ENCODE data around the gene ATP6V1G3.

The ATP6V1G3 gene

GRCh38 chr1:198563583-198563982 is 23.1 kb upstream of the ATP6V1G3 start:
- Histone ChIP-seq H3K4me1 (ENCODE audit: control insufficient read depth in 5 of 5, insufficient read depth in 5 of 5, low read length in 5 of 5) (peaks cover 0 to 3% (median 0%) of the 10 kb centered on the region in 5 donors), H3K27ac (ENCODE audit: low read depth, low read length) (no peak overlapping the region), H3K9ac (ENCODE audit: low read length in 5 of 5) (no peak overlapping the region), H3K9me3 (ENCODE audit: control insufficient read depth in 5 of 5, low read length in 5 of 5) (no peaks in the 10 kb centered on the region), H3K4me3 (ENCODE audit: low read depth in 1 of 5, low read length in 5 of 5) (no peak overlapping the region), H3K27me3 (ENCODE audit: control insufficient read depth in 5 of 5, insufficient read depth in 4 of 5, low read length in 5 of 5) (no peaks in the 10 kb centered on the region), H3K36me3 (ENCODE audit: control insufficient read depth in 5 of 5, insufficient read depth in 5 of 5, low read length in 5 of 5) (no peaks in the 10 kb centered on the region)

DNA sequence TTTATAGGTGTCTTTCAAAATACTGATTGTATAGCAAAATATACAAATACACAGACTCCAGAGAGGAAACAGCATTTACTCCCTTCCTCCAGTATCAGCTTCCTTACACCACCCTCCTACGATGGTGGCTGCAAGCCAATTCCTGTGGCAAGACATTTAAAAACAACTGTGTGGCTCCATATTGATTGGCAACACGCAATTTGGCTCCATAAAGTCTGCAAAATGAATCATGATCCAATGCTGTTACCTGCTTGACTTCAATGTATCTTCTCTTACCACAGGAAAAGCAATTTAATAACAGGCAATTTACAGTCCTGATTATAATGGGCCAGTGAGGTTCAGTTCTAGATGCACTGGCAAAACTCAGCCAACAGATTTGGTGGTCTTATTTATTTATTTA is 19.7 kb upstream of the ATP6V1G3 start:
- Histone ChIP-seq H3K9me3 (ENCODE audit: control insufficient read depth in 5 of 5, low read length in 5 of 5) (no peaks in the 10 kb centered on the region), H3K27me3 (ENCODE audit: control insufficient read depth in 5 of 5, insufficient read depth in 4 of 5, low read length in 5 of 5) (no peaks in the 10 kb centered on the region), H3K36me3 (ENCODE audit: control insufficient read depth in 5 of 5, insufficient read depth in 5 of 5, low read length in 5 of 5) (no peaks in the 10 kb centered on the region), H3K4me3 (ENCODE audit: low read depth in 1 of 5, low read length in 5 of 5) (no peak overlapping the region), H3K4me1 (ENCODE audit: control insufficient read depth in 5 of 5, insufficient read depth in 5 of 5, low read length in 5 of 5) (peaks cover 0 to 4% (median 0%) of the 10 kb centered on the region in 5 donors), H3K9ac (ENCODE audit: low read length in 5 of 5) (no peak overlapping the region), H3K27ac (ENCODE audit: low read depth, low read length) (no peak overlapping the region)

GRCh38 chr1:198559362-198559761 is 18.9 kb upstream of the ATP6V1G3 start:
- H3K4me3 ChIP-seq (ENCODE audit: low read depth in 1 of 5, low read length in 5 of 5), result no peak overlapping the region

DNA sequence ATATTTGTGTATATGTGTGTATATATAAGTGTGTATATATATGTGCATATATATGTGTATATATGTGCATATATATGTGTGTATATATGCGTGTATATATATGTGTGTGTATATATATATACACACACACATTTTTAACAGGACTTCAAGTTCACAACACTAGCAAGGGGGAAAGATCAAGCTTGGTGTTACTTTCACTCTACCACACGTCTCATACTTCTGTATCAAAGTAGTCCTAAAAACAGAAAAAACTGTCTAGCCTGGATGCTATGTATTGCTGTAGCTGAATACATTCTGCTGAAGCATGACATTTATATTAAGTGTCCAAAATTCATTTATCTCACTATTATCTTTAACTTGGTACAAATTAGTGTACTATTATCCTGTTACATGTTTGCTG is 17.9 kb upstream of the ATP6V1G3 start:
- H3K36me3 ChIP-seq (ENCODE audit: control insufficient read depth in 5 of 5, insufficient read depth in 5 of 5, low read length in 5 of 5), result no peaks in the 10 kb centered on the region
- no peaks in the 10 kb centered on the region for H3K9me3 ChIP-seq (ENCODE audit: control insufficient read depth in 5 of 5, low read length in 5 of 5)
- H3K4me3 ChIP-seq (ENCODE audit: low read depth in 1 of 5, low read length in 5 of 5), result no peak overlapping the region
- H3K27ac ChIP-seq (ENCODE audit: low read depth, low read length), result no peak overlapping the region
- H3K27me3 ChIP-seq (ENCODE audit: control insufficient read depth in 5 of 5, insufficient read depth in 4 of 5, low read length in 5 of 5), result no peaks in the 10 kb centered on the region
- peaks cover 0 to 4% (median 0%) of the 10 kb centered on the region in 5 donors for H3K4me1 ChIP-seq (ENCODE audit: control insufficient read depth in 5 of 5, insufficient read depth in 5 of 5, low read length in 5 of 5)
- H3K9ac ChIP-seq (ENCODE audit: low read length in 5 of 5), result no peak overlapping the region

More at GRCh38 chr1:198559362-198559761, 18.9 kb upstream of the ATP6V1G3 start:
- Histone ChIP-seq H3K9me3 (ENCODE audit: control insufficient read depth in 5 of 5, low read length in 5 of 5) (no peaks in the 10 kb centered on the region), H3K27ac (ENCODE audit: low read depth, low read length) (no peak overlapping the region), H3K9ac (ENCODE audit: low read length in 5 of 5) (no peak overlapping the region), H3K4me1 (ENCODE audit: control insufficient read depth in 5 of 5, insufficient read depth in 5 of 5, low read length in 5 of 5) (peaks cover 0 to 4% (median 0%) of the 10 kb centered on the region in 5 donors), H3K36me3 (ENCODE audit: control insufficient read depth in 5 of 5, insufficient read depth in 5 of 5, low read length in 5 of 5) (no peaks in the 10 kb centered on the region), H3K27me3 (ENCODE audit: control insufficient read depth in 5 of 5, insufficient read depth in 4 of 5, low read length in 5 of 5) (no peaks in the 10 kb centered on the region)

DNA sequence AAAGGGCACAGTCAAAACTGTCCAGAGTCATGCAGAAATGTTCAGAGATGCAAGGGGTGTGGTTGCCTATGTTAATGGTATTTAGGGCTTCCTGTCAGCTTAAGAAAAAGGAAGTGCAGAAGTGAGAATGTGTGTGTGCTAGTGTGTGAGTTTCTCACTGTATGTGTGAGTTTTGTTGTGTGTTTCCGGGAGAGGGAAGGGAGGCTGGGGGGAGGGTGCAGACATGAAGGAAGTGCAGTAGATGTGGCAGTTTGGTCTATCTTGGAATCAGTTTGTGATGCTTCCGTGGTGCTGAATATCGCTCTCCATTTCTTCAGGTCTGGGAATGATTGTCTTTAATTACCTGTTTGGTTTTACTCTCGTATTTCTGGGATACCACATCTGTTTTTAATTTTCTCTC is 16.5 kb upstream of the ATP6V1G3 start:
- Histone ChIP-seq H3K4me1 (ENCODE audit: control insufficient read depth in 5 of 5, insufficient read depth in 5 of 5, low read length in 5 of 5) (peaks cover 0 to 4% (median 0%) of the 10 kb centered on the region in 5 donors), H3K27me3 (ENCODE audit: control insufficient read depth in 5 of 5, insufficient read depth in 4 of 5, low read length in 5 of 5) (no peaks in the 10 kb centered on the region), H3K36me3 (ENCODE audit: control insufficient read depth in 5 of 5, insufficient read depth in 5 of 5, low read length in 5 of 5) (no peaks in the 10 kb centered on the region), H3K4me3 (ENCODE audit: low read depth in 1 of 5, low read length in 5 of 5) (no peak overlapping the region), H3K9ac (ENCODE audit: low read length in 5 of 5) (no peak overlapping the region), H3K9me3 (ENCODE audit: control insufficient read depth in 5 of 5, low read length in 5 of 5) (no peaks in the 10 kb centered on the region), H3K27ac (ENCODE audit: low read depth, low read length) (no peak overlapping the region)

GRCh38 chr1:198552668-198553416 is 12.4 kb upstream of the ATP6V1G3 start:
- H3K27ac ChIP-seq (ENCODE audit: low read depth, low read length), result no peak overlapping the region
- H3K9me3 ChIP-seq (ENCODE audit: control insufficient read depth in 5 of 5, low read length in 5 of 5), result no peaks in the 10 kb centered on the region
- H3K4me1 ChIP-seq (ENCODE audit: control insufficient read depth in 5 of 5, insufficient read depth in 5 of 5, low read length in 5 of 5), result peaks cover 0 to 8% (median 0%) of the 10 kb centered on the region in 5 donors
- no peak overlapping the region for H3K9ac ChIP-seq (ENCODE audit: low read length in 5 of 5)
- H3K36me3 ChIP-seq (ENCODE audit: control insufficient read depth in 5 of 5, insufficient read depth in 5 of 5, low read length in 5 of 5), result no peaks in the 10 kb centered on the region
- no peaks in the 10 kb centered on the region for H3K27me3 ChIP-seq (ENCODE audit: control insufficient read depth in 5 of 5, insufficient read depth in 4 of 5, low read length in 5 of 5)
- H3K4me3 ChIP-seq (ENCODE audit: low read depth in 1 of 5, low read length in 5 of 5), result no peak overlapping the region

- no peak overlapping the region for H3K27ac ChIP-seq (ENCODE audit: low read depth, low read length)
- no peaks in the 10 kb centered on the region for H3K36me3 ChIP-seq (ENCODE audit: control insufficient read depth in 5 of 5, insufficient read depth in 5 of 5, low read length in 5 of 5)
- H3K4me1 ChIP-seq (ENCODE audit: control insufficient read depth in 5 of 5, insufficient read depth in 5 of 5, low read length in 5 of 5), result peaks cover 0 to 5% (median 0%) of the 10 kb centered on the region in 5 donors
- no peak overlapping the region for H3K4me3 ChIP-seq (ENCODE audit: low read depth in 1 of 5, low read length in 5 of 5)
- H3K9me3 ChIP-seq (ENCODE audit: control insufficient read depth in 5 of 5, low read length in 5 of 5), result no peaks in the 10 kb centered on the region
- H3K9ac ChIP-seq (ENCODE audit: low read length in 5 of 5), result no peak overlapping the region
- H3K27me3 ChIP-seq (ENCODE audit: control insufficient read depth in 5 of 5, insufficient read depth in 4 of 5, low read length in 5 of 5), result no peaks in the 10 kb centered on the region
Measured at GRCh38 chr1:198550941-198551524, 10.6 kb upstream of the ATP6V1G3 start.

DNA sequence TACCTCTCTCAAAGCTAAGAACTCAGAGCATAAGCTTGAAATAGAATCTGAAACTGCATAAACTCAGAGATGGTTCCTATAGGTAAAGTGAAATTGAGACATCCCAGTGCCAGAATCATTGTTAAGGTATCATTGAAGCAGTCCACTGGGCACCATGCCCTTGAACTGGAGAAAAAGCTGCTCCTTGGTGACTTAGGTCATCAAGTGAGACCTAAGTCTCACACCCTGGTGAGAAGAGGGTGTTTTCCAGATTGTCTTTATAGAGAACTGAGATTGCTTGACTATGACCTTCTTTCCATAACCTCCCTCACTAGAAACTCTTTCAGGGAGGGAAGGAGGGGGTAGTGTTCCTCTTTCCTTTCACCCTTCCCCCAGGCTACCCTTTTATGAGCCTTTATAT is 9.4 kb upstream of the ATP6V1G3 start:
- no peaks in the 10 kb centered on the region for H3K36me3 ChIP-seq (ENCODE audit: control insufficient read depth in 5 of 5, insufficient read depth in 5 of 5, low read length in 5 of 5)
- no peak overlapping the region for H3K27ac ChIP-seq (ENCODE audit: low read depth, low read length)
- no peak overlapping the region for H3K9ac ChIP-seq (ENCODE audit: low read length in 5 of 5)
- H3K27me3 ChIP-seq (ENCODE audit: control insufficient read depth in 5 of 5, insufficient read depth in 4 of 5, low read length in 5 of 5), result no peaks in the 10 kb centered on the region
- peaks cover 0 to 5% (median 0%) of the 10 kb centered on the region in 5 donors for H3K4me1 ChIP-seq (ENCODE audit: control insufficient read depth in 5 of 5, insufficient read depth in 5 of 5, low read length in 5 of 5)
- H3K4me3 ChIP-seq (ENCODE audit: low read depth in 1 of 5, low read length in 5 of 5), result no peak overlapping the region
- no peaks in the 10 kb centered on the region for H3K9me3 ChIP-seq (ENCODE audit: control insufficient read depth in 5 of 5, low read length in 5 of 5)

- Histone ChIP-seq H3K27ac (ENCODE audit: low read depth, low read length) (no peak overlapping the region), H3K9me3 (ENCODE audit: control insufficient read depth in 5 of 5, low read length in 5 of 5) (no peaks in the 10 kb centered on the region), H3K36me3 (ENCODE audit: control insufficient read depth in 5 of 5, insufficient read depth in 5 of 5, low read length in 5 of 5) (no peaks in the 10 kb centered on the region), H3K4me1 (ENCODE audit: control insufficient read depth in 5 of 5, insufficient read depth in 5 of 5, low read length in 5 of 5) (peaks cover 0 to 5% (median 0%) of the 10 kb centered on the region in 5 donors), H3K9ac (ENCODE audit: low read length in 5 of 5) (no peak overlapping the region), H3K27me3 (ENCODE audit: control insufficient read depth in 5 of 5, insufficient read depth in 4 of 5, low read length in 5 of 5) (no peaks in the 10 kb centered on the region), H3K4me3 (ENCODE audit: low read depth in 1 of 5, low read length in 5 of 5) (no peak overlapping the region)
Measured at GRCh38 chr1:198548890-198549289, 8.4 kb upstream of the ATP6V1G3 start.

DNA sequence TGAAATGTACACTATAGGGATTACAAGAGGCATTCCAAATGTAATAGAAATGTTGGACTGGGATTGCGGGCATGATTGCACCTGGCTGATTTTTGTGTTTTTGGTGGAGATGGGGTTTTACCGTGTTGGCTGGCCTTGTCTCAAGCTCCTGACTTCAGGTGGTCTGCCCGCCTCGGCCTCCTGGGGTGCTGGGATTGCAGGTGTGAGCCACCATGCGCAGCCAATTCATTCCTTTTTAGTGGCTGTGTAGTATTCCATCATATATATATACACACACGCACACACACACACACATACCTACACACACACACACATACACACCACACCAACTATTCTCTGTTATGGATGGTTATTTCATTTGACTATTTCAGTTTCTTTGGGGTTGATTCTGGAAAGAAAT is 4.7 kb upstream of the ATP6V1G3 start:
- no peaks in the 10 kb centered on the region for H3K36me3 ChIP-seq (ENCODE audit: control insufficient read depth in 5 of 5, insufficient read depth in 5 of 5, low read length in 5 of 5)
- no peaks in the 10 kb centered on the region for H3K27me3 ChIP-seq (ENCODE audit: control insufficient read depth in 5 of 5, insufficient read depth in 4 of 5, low read length in 5 of 5)
- H3K9me3 ChIP-seq (ENCODE audit: control insufficient read depth in 5 of 5, low read length in 5 of 5), result no peaks in the 10 kb centered on the region
- H3K9ac ChIP-seq (ENCODE audit: low read length in 5 of 5), result no peak overlapping the region
- no peak overlapping the region for H3K4me3 ChIP-seq (ENCODE audit: low read depth in 1 of 5, low read length in 5 of 5)
- H3K27ac ChIP-seq (ENCODE audit: low read depth, low read length), result no peak overlapping the region
- peaks cover 0 to 5% (median 0%) of the 10 kb centered on the region in 5 donors for H3K4me1 ChIP-seq (ENCODE audit: control insufficient read depth in 5 of 5, insufficient read depth in 5 of 5, low read length in 5 of 5)

Data from subcutaneous abdominal adipose tissue (tissue), 5 donors.